Sigmoid colon (tissue), 7 donors: Measurements from ENCODE around the gene ZNF492. TPM values are rescaled to one million over a fixed set of nuclear protein-coding genes. Genes with fewer than 3 reads are reported as not detected.

Experiments
- DNase-seq: peaks from one replicate; pipeline ENCODE4 v3.0.0-alpha.2; 2019
- H3K27ac ChIP-seq, 4 donors: fragments of 200-600 bp; sonication (generic); one replicate each; pipeline ENCODE4 v1.5.1; 2016 to 2019; ENCODE audit warnings: mild to moderate bottlenecking in 1 of 4
- H3K27me3 ChIP-seq, 3 donors: fragments of 200-600 bp; sonication (generic); one replicate each; pipeline ENCODE4 v1.5.1; 2019; ENCODE audit warnings: mild to moderate bottlenecking in 1 of 3
- H3K36me3 ChIP-seq, 4 donors: fragments of 200-600 bp; sonication (generic); one replicate each; pipeline ENCODE4 v1.5.1; 2016 to 2019
- H3K4me1 ChIP-seq, 4 donors: fragments of 200-600 bp; sonication (generic); one replicate each; pipeline ENCODE4 v1.5.1; 2017 to 2019
- H3K4me3 ChIP-seq, 4 donors: fragments of 200-600 bp; sonication (generic); one replicate each; pipeline ENCODE4 v1.5.1; 2017 to 2019; ENCODE audit warnings: mild to moderate bottlenecking in 2 of 4, moderate library complexity in 1 of 4
- H3K9me3 ChIP-seq, 4 donors: fragments of 200-600 bp in 3 of 4; sonication (generic) in 3 of 4; one replicate each; pipeline versions ENCODE4 v1.5.1 to v1.6.1; 2013 to 2019
- CTCF ChIP-seq, 4 experiments: fragments of 450-650 bp in 3 of 4; fragments of 200-600 bp in 1 of 4; IDR thresholded peaks; one replicate each; pipeline ENCODE4 v1.5.1; 2016 to 2019; ENCODE audit warnings: antibody characterized with exemption in 4 of 4, mild to moderate bottlenecking in 3 of 4, moderate library complexity in 2 of 4
- EP300 ChIP-seq, 4 donors: sonication (generic); formaldehyde crosslinking; IDR thresholded peaks; one replicate each; pipeline ENCODE4 v1.6.1; 2017; ENCODE audit warnings: antibody characterized with exemption in 4 of 4
- POLR2A ChIP-seq, 2 donors: fragments of 450-650 bp; IDR thresholded peaks; one replicate each; pipeline ENCODE4 v1.6.1; 2016; ENCODE audit warnings: antibody characterized with exemption in 2 of 2, mild to moderate bottlenecking in 2 of 2, moderate library complexity in 2 of 2
- POLR2AphosphoS5 ChIP-seq, 4 donors: sonication (generic); formaldehyde crosslinking; IDR thresholded peaks; one replicate each; pipeline ENCODE4 v1.6.1; 2017; ENCODE audit warnings: antibody characterized with exemption in 4 of 4
- WGBS, 2 donors: extraction: QIAGEN DNeasy Blood & Tissue Kit; methylation state at CpG; one replicate each; pipeline ENCODE4 v1.1.7; 2013; 5-methylcytosine and 5-hydroxymethylcytosine counted together
- intact Hi-C: fragments of 100-400 bp; cut with DNase I; formaldehyde crosslinking; loops from one replicate; pipeline ENCODE4 v1.15.1; 2023
- polyA plus RNA-seq, 3 donors: library from polyadenylated mRNA; stranded (reverse); fragments of 200-250 nt; gene quantifications; one replicate each; pipeline ENCODE4 v1.2.3, GENCODE V29; 2013
- total RNA-seq, 4 donors: library from RNA; depleted of rRNA; stranded (reverse); fragments of >200 nt; gene quantifications; one replicate each; pipeline ENCODE4 v1.1.0, GENCODE V29; 2016
- donor health status: healthy with polysubstance abuse.
- donor health status: Bipolar disorder and iron deficiency.
- donor health status: healthy.

The ZNF492 gene
- total and polyA plus RNA-seq, 7 donors: 0.14 to 0.48 (median 0.30) TPM; not detected in 3

DNA sequence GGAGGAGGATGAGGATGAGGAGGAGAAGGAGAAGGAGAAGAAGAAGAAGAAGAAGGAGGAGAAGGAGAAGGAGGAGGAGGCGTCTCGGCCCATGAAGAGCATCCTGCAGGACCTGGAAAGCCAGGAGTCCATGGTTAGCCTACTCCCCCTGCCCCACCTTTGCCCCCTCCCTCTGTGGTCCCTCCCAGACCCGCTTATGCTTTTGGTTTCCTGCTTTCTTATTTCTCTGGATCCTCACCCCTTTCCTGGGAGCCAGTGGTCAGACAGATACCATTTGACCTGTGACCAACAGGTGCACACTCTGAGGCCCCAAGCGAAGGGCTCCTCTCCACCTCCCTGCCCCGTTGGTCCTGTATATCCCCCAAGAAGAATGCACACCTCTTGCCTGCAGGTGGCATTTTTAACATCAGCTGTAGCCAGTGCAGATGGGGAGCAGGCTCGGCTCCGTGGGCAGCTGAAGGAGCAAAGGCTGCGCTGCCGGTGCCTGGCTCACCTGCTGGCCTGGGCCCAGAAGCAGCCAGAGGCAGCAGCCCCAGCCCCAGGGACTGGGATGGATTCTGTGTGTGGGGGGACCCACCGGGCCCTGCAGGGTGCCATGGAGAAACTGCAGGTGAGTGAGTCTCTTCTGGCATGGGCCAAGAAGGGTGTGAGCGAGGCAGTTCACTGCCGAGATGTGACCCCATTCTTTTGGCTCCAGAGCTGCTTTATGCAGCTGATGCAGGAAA, 32.1 kb upstream of the ZNF492 start:
- Histone ChIP-seq H3K4me1 (no peaks in the 10 kb centered on the region), H3K36me3 (no peaks in the 10 kb centered on the region), H3K4me3 (no peak overlapping the region), H3K27me3 (peaks cover 0 to 7% (median 0%) of the 10 kb centered on the region in 3 donors), H3K27ac (no peak overlapping the region), H3K9me3 (peaks cover 0 to 8% (median 0%) of the 10 kb centered on the region in 4 donors)
- intact Hi-C loops: no loop called here
- 83 to 86% methylated on average over 12 of the region's 12 CpGs for WGBS, 2 donors
- TF ChIP-seq EP300 (IDR thresholded peaks at IDR 0.05) (no peak), POLR2AphosphoS5 (IDR thresholded peaks at IDR 0.05) (no peak), POLR2A (IDR thresholded peaks at IDR 0.05) (no peak), CTCF (IDR thresholded peaks at IDR 0.05) (no peak)
- DNase-seq: no peak

DNA sequence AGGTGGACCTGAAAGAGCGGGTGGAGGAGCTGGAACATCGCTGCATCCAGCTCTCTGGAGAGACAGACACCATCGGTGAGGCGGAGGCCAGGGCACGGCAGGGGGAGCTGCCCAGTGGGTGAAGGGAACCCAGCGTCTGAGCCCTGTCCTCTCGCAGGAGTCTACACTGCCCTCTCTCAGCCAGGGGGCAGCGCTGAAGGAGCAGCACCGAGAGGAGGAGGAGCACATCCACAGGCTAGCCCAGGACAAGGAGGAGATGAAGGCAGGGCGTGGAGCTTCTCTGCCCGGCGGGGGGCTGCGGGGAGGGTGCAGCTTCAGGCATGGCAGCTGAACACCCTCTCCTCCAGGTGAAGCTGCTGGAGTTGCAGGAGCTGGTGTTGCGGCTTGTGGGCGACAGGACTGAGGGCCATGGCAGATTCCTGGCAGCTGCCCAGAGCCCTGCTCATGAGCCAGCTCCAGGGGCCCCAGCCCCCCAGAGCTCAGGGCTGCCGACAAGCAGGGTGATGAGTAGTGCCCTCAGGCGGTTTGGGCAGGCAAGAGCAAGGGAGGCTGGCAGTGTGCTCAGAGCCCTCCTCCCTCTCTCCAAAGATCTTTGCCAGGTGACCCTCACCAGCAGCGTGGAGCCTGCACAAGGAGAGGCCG, 31.4 kb upstream of the ZNF492 start:
- WGBS, 2 donors: 73% methylated on average over 19 of the region's 19 CpGs
- no peak for DNase-seq
- no peak for TF ChIP-seq POLR2AphosphoS5 (IDR thresholded peaks at IDR 0.05)
- intact Hi-C loops: no loop called here
- Histone ChIP-seq H3K4me1 (no peaks in the 10 kb centered on the region), H3K9me3 (peaks cover 0 to 2% (median 0%) of the 10 kb centered on the region in 4 donors), H3K27me3 (peaks cover 0 to 7% (median 0%) of the 10 kb centered on the region in 3 donors), H3K27ac (no peak overlapping the region), H3K4me3 (no peak overlapping the region), H3K36me3 (no peaks in the 10 kb centered on the region)

- no peaks in the 10 kb centered on the region for H3K36me3 ChIP-seq
- H3K9me3 ChIP-seq: no peaks in the 10 kb centered on the region
- no peak for DNase-seq
- peaks cover 0 to 7% (median 0%) of the 10 kb centered on the region in 3 donors for H3K27me3 ChIP-seq
- TF ChIP-seq CTCF (IDR thresholded peaks at IDR 0.05) (no peak), EP300 (IDR thresholded peaks at IDR 0.05) (no peak), POLR2A (IDR thresholded peaks at IDR 0.05) (no peak), POLR2AphosphoS5 (IDR thresholded peaks at IDR 0.05) (no peak)
- 72 to 74% methylated on average over 14 of the region's 14 CpGs for WGBS, 2 donors
- no peaks in the 10 kb centered on the region for H3K4me1 ChIP-seq
- no peak overlapping the region for H3K4me3 ChIP-seq
- intact Hi-C loops: no loop called here
- H3K27ac ChIP-seq: no peak overlapping the region
Measured at GRCh38 chr19:22603518-22604440, 30.3 kb upstream of the ZNF492 start.

- no peak overlapping the region for H3K4me3 ChIP-seq
- 77 to 82% methylated on average over 10 of the region's 10 CpGs for WGBS, 2 donors
- intact Hi-C loops: no loop called here
- DNase-seq: no peak
- H3K27ac ChIP-seq: no peak overlapping the region
- H3K4me1 ChIP-seq: no peaks in the 10 kb centered on the region
- no peaks in the 10 kb centered on the region for H3K9me3 ChIP-seq
- no peak for TF ChIP-seq POLR2A (IDR thresholded peaks at IDR 0.05)
- TF ChIP-seq POLR2AphosphoS5 (IDR thresholded peaks at IDR 0.05): no peak
- TF ChIP-seq CTCF (IDR thresholded peaks at IDR 0.05): no peak
- TF ChIP-seq EP300 (IDR thresholded peaks at IDR 0.05): no peak
- peaks cover 0 to 7% (median 0%) of the 10 kb centered on the region in 3 donors for H3K27me3 ChIP-seq
- H3K36me3 ChIP-seq: no peaks in the 10 kb centered on the region
Measured at GRCh38 chr19:22604571-22605274, 29.4 kb upstream of the ZNF492 start.
